DLD1 (cell line): Measurements from ENCODE around the gene PLD5.

Experiments used
- in situ Hi-C: cut with HindIII; loops from 2 replicates; pipeline ENCODE4 v1.10.0; 2017; ENCODE audit warnings: low sequenced_read_pairs

The PLD5 gene

DNA sequence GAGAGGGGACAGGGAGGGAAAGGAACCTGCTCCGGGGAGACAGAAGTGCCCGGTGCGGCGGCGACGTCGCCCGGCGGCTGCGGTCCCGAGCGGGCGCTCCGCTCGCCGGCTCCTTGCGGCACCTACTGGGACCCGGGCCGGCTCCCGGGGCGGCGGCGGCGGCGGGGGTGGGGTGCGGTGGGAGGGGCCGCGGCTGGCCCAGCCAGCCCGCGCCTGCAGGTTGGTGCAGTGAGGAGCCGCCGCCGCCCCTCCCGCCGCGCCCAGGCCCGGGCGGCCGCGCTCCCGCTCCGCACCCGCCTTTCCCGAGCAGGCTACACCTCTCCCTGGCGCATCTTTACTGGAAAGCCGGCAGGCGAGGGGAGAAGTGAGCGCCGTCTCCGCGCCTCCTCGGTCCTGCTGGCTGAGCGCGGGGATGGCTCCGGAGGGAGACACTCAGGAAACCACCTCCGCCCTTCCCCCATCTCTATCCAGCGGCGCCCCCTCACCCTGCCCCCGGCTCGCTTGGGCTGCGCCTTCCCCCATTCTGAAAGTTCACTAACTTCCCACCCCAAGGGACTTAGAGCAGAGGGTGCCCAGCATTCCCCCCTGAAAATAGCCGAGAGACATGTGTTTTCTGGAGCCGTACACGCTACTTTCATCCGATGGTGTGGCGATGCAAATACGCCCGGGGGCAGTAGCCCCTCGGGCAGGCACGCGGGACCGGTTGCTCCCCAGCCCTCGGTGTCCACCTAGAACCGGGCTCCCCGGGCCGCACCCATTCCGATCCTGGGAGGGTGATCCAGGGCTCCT lies at the start of gene PLD5:
PLD5 (minus strand) TSS at position 127 of the 789 bp plus-strand sequence.
- in situ Hi-C loops = no loop called here

DNA sequence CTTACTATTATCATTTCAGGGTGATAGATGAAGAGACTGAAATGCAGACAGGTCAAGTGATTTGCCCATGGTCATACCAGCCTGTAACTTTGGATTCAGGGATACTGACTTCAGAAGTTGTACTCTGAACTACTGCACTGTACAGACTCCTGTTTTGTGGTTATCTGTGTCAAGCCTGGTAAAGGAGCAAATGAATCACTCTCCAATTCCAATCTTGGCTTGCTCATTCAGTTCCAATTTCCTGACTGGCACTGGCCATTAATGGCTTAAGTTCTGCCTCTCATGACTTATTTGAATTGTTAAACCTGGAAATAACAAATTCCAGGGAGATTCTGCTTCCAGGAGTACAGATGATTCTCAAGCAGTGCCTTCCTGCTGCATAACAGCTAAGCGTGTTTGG lies 45.4 kb upstream of the PLD5 start:
- in situ Hi-C loops = no loop called here

DNA sequence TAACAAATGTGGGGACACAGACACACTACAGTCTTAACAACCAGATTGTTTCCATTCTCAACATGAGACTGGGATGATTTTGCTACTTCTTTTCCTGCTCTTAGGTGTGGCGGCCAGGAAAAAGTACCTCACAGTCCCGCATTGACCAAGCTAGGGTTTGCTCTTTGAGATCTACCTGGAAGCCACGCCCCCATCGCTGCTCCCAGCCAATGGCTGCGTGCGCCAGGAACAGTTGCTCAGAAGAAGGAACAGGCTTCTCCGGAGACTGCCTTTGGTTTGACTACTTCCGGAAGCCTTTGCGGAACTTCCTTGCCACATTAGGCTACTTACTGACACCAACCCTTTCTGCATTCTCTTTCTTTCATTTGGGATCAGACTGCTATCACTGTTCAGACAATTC lies 44.2 kb upstream of the PLD5 start:
- in situ Hi-C loops = no loop called here

- in situ Hi-C loops = no loop called here
Measured at GRCh38 chr1:242567596-242567995, 43.1 kb upstream of the PLD5 start.

DNA sequence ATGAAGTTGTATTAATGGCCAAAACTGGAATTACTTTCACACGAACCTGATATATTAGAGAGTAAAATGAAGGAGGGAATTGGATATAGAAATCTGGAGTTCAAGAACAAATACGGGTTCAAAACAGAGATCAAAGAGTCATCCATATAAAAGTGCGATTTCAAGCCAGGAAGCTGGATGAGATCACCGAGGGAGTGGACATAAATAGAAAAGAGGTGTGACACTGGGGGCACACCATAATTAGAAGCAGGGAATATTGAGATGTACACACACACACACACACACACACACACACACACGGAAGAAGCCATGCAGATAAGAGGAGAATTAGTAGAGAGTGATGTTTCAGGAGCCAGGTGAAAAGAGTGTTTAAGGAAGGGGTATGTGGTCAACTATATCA lies 32.3 kb upstream of the PLD5 start:
- in situ Hi-C loops = no loop called here

DNA sequence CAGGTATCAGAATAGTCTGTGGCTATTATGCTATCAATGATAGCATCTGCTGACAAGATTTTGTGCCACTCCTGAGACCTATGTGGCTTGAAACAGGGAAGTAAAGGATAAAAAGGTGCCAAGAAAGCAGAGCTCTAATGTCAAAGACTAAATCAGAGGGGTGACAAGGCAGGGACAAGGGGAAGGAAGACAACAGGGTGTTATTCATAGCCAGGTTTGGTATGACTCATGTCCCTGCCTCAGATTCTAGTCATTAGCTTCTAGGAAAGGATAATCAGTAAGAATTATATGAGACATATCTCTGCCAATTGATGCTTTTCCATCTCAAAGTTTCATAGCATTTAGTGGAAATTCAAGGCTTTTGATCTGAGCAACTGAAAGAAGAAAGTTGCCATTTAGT lies 31.8 kb upstream of the PLD5 start:
- in situ Hi-C loops = no loop called here

DNA sequence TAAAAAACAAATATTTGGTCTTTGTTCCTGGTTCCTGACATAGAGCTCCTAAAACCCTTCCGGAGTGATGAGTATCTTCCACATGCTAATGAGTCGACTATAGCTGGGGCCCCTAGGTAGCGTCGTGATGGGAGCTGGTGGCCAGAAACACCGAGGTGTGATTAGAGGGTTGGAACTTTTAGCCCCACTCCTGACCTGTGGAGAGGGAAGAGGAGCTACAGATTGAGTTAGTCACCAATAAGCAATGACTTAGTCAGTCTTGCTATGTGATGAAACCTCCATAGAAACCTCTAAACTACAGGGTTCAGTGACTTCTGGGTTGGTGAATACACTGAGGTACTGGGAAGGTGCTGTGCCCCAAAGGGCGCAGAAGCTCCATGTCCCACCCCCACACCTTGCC lies 30.1 kb upstream of the PLD5 start:
- in situ Hi-C loops = no loop called here

DNA sequence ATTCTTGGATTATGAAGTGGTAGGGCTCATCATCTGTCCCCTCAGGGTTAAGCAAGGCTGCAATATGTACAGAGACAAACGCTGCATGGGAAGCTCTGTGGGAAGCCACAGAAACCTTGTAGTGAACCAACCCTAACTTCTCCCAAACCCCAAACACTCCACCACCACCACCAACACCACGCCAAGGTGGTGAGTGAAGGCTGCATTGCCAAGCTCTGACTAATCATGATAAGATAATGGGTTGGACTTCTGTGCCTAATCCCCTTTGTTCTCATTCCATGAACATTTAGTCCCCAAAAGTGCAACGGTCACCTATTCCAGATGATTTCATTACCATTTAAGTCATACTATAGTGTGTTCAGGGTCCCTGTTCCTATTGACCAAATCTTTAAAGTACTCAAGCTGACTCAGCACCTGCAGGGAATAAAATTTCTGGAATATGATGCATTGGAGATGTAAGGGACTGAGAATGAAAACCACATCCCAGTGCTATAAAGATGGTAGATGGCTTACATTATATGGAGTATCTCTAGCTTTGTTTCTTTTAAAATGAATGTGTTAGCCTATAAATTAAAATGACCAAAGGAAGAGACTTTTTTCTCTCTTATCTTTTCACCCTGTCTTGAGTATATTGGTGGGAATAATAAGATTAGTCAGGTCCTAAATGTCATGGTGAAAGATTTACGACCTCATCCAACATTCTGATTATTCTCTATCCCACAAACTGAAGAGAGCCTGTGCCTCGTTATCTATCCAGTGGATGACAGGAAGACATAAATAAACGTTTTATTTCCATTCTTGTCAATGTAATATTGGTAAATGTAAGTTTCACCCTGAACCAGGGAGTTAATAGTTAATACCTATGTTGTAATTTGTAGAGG lies 22.6 kb upstream of the PLD5 start:
- in situ Hi-C loops = no loop called here

DNA sequence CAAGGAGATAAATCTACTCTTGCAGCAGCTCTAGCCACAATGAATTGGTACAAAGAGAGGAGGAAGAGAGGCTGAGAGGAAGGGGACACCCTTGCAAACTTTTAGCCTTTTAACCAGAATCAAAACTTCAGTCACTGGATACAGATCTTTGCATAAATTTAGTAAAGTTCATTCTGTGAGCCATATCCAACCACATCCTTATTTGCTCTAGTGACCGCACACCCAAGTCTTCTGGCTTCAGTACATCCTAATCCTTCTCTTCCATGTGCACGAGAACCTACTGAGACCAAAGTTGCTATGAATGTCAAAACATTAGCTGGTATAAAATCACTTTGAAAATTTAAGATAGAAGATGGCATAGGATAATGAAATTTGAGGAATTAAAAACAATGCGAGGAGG lies 21.9 kb upstream of the PLD5 start:
- in situ Hi-C loops = no loop called here

- in situ Hi-C loops = no loop called here
Measured at GRCh38 chr1:242544071-242544470, 19.6 kb upstream of the PLD5 start.

DNA sequence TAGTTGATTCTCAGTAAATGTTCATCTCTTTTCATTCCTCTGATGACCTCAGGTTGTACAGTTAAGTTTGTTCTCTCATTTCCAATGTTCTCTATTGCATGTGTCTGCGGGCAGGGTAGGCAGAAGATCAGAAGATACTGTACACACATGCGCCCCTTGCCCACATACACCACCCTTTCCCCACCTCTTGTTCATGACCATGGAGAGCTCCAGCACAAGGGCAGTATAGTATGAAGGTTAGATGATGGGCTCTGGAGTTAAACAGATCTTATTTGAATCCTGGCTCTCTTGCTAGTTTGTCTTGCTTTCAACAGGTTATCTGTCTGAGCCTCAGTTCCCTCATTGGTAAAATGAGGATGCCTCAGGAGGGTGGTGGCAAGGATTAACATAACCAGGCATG lies 17.8 kb upstream of the PLD5 start:
- in situ Hi-C loops = no loop called here

- in situ Hi-C loops = no loop called here
Measured at GRCh38 chr1:242535986-242536385, 11.5 kb upstream of the PLD5 start.

GRCh38 chr1:242534753-242535152 lies 10.3 kb upstream of the PLD5 start:
- in situ Hi-C loops = no loop called here

- in situ Hi-C loops = no loop called here
Measured at GRCh38 chr1:242530761-242531160, 6.3 kb upstream of the PLD5 start.

- in situ Hi-C loops = no loop called here
Measured at GRCh38 chr1:242525769-242526168, 1.3 kb upstream of the PLD5 start.

GRCh38 chr1:242525360-242525722 lies 844 bp upstream of the PLD5 start:
- in situ Hi-C loops = no loop called here

DNA sequence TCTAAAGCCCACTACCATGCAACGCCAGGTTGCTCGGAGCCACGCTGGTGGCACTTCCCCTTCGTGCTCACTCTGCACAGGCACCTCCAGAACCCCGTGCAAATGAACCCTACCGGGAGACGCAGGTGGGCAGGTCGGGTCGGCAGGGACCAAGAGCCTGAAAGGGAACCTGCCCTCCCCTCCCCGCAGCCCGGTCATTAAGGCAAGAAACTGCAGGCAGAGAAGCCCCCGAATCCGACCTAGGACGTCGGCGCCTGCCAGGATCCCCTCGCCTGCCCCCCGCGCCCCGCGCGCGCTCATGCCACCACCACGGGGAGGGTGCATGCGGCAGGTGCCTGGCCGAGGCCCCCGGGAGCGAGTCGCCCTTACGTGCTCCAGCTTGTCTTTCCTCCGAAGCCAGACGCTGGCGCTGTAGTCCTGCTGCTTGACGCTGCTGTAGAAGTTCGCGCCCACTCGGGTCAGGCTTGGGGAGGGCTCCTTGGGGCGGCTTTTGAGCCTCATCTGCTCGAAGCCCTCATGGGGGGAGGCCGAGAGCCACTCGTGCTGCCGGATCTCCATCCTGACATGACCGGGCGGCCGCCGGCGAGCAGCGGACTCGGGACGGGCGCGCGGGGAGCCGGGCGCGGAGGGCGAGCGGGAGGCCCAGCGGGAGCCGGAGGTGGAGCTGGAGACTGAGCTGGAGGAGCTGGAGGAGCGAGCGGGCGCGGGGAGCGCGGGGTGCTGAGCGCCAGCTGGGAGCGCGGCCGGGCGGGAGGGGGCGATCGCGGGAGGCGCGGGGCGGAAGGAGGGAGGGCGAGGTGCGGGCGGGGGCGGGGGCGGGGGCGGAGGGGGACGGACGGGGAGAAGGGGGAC lies 552 bp downstream of the PLD5 start:
- in situ Hi-C loops = no loop called here

DNA sequence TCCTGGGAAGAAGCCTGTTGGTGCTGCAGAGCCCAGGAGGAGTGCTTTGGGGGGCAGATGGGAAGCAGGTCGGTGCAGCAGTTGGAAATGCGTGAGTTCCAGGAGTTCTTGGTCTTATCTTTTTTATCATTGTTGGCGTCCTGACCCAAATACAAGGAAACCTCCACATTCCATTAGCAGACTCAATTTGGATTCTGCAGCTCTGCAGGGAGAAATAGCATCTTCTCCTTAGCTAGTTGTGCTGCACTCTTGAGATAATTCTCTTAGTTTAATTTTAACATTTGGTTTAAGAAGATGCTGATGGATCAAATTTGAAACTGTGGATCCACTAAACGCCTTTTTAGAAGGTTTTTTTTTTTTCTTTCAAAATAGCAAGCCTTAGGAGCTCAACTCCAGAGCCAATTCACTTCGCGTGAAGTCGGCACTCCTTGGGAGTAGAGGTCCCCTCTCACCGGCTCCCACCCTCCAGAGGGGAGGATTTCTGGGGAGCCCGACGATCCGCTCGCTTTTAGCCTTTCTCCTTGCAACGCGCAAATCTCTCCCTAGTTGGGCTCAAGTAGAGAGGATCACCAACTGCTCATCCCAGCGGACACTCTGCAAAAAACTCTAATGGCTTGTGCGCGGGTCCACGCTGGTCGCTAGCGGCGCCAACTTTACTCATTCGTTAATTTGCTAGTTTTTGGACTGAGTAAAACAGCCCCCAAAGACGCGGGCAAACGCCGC lies 1.3 kb downstream of the PLD5 start:
- in situ Hi-C loops = no loop called here

DNA sequence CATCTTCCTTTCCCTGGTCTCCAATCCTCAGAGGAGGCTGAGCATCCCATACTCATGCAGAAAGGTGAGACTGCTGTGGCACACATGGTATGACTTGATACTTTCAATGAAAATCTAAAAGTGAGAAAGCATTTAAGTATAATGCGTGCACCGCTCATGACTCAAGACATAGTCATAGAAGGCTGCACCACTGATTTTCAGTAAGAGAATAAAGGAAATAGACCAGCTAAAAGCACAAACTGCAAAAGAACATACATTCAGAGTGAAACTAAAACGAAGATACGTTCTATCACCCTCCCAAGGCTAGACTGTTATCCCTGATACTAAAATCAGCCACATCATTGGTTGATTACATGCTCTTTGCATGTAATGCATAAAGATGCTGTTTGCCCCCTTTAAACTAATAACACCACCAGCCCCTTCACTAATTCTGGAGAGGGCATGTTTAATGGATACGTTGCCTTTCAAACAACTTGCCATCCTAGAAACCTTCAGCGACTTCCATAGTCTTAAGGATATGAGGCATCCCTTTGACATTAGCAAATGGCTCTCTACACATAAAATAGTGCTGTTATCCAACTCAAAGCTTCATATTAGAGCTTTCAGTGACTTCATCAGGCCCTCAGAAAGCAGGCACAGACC lies 2.1 kb downstream of the PLD5 start:
- in situ Hi-C loops = no loop called here

DNA sequence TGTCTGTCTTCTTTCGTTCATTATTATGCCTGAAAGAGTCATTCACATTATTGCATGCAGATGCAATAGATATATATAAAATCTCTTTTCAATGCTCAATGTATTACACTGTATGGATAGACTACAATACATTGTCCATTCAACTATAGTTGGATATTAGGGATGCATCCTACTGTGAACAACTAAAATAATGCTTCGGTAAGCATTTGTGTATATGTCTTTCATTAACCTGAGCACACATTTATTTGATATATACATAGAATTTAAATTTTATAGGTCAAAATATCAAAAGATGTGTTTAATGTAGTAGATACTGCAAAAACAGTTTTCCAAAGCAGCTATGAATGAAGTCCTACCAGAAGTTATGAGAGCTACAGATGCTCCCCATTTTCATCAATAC lies 8.9 kb downstream of the PLD5 start:
- in situ Hi-C loops = no loop called here
